IMR-90 (cell line): ENCODE results near the gene PDE11A. TPM values are rescaled to one million over a fixed set of nuclear protein-coding genes. Genes with fewer than 3 reads are reported as not detected.

Source experiments
- ATAC-seq: fragments of 200-7000 bp; cut with Tn5 transposase; 2 replicates; pipeline ENCODE4 v1.9.1; 2020; ENCODE audit warnings: low read depth, mild to moderate bottlenecking, moderate library complexity
- BruUV-seq: library from RNA; stranded (reverse); fragments of 400-500 nt; replicated peaks from 2 replicates; lab custom pipeline; 2021; lab: Mats Ljungman, UMichigan
- CTCF ChIA-PET: fragments of 300-600 bp; formaldehyde crosslinking; extraction: SDS; loops from one replicate; lab custom pipeline; 2021; ENCODE audit warnings: antibody characterized with exemption; lab: Yijun Ruan, JAX
- POLR2A ChIA-PET: fragments of 300-600 bp; sonication (Branson Sonifier 250); formaldehyde crosslinking; loops from one replicate; lab custom pipeline; 2022; ENCODE audit warnings: antibody characterized with exemption; ENCODE audit not compliant: unreplicated experiment; lab: Charles Lee
- DNase-seq: peaks from one replicate; pipeline ENCODE4 v3.0.0; 2013
- H2AFZ ChIP-seq: replicated peaks from 2 replicates; pipeline ENCODE3; 2013; ENCODE audit warnings: low read length, mild to moderate bottlenecking; ENCODE audit not compliant: poor library complexity
- H2AK5ac ChIP-seq: 2 replicates; pipeline ENCODE4 v1.6.1; 2013; ENCODE audit warnings: low read depth, low read length, inconsistent platforms
- H2AK9ac ChIP-seq: replicated peaks from 2 replicates; pipeline ENCODE3; 2013; ENCODE audit warnings: mild to moderate bottlenecking, low read depth, low read length, moderate library complexity; ENCODE audit not compliant: poor library complexity
- H2BK120ac ChIP-seq: 2 replicates; pipeline ENCODE4 v1.6.1; 2013; ENCODE audit warnings: low read depth, low read length, inconsistent platforms
- H2BK15ac ChIP-seq: 3 replicates; pipeline ENCODE4 v1.6.1; 2013; ENCODE audit warnings: low read depth, low read length, inconsistent platforms
- H2BK20ac ChIP-seq: 2 replicates; pipeline ENCODE4 v1.6.1; 2013; ENCODE audit warnings: low read depth, mild to moderate bottlenecking, inconsistent platforms, low read length, moderate library complexity
- H2BK5ac ChIP-seq: 2 replicates; pipeline ENCODE4 v1.6.1; 2013; ENCODE audit warnings: mild to moderate bottlenecking, low read depth, low read length, inconsistent platforms; ENCODE audit not compliant: poor library complexity, severe bottlenecking
- H3K14ac ChIP-seq: replicated peaks from 2 replicates; pipeline ENCODE4 v1.6.1; 2013; ENCODE audit warnings: low read depth, low read length, inconsistent platforms
- H3K18ac ChIP-seq: 2 replicates; pipeline ENCODE4 v1.6.1; 2013; ENCODE audit warnings: low read depth, low read length, control low read depth
- H3K23ac ChIP-seq: 2 replicates; pipeline ENCODE4 v1.6.1; 2013; ENCODE audit warnings: low read depth, low read length, inconsistent platforms
- H3K27ac ChIP-seq: 2 replicates; pipeline ENCODE4 v1.5.1; 2013; ENCODE audit warnings: mild to moderate bottlenecking, control low read depth, low read length; ENCODE audit not compliant: insufficient read depth
- H3K27me3 ChIP-seq: 2 replicates; pipeline ENCODE4 v1.6.1; 2013; ENCODE audit warnings: low read length; ENCODE audit not compliant: control insufficient read depth, insufficient read depth
- H3K36me3 ChIP-seq: 2 replicates; pipeline ENCODE4 v1.6.1; 2013; ENCODE audit warnings: low read length, mixed read lengths; ENCODE audit not compliant: control insufficient read depth, insufficient read depth
- H3K4ac ChIP-seq: 2 replicates; pipeline ENCODE4 v1.6.1; 2013; ENCODE audit warnings: low read depth, low read length, inconsistent platforms
- H3K4me1 ChIP-seq: 2 replicates; pipeline ENCODE4 v1.6.1; 2013; ENCODE audit warnings: low read length, mixed read lengths; ENCODE audit not compliant: control insufficient read depth, insufficient read depth
- H3K4me2 ChIP-seq: 2 replicates; pipeline ENCODE4 v1.6.1; 2013; ENCODE audit warnings: low read depth, mild to moderate bottlenecking, control low read depth, low read length, moderate library complexity
- H3K4me3 ChIP-seq: 2 replicates; pipeline ENCODE4 v1.5.1; 2013; ENCODE audit warnings: low read depth, mild to moderate bottlenecking, control low read depth, low read length, moderate library complexity; ENCODE audit not compliant: insufficient read depth
- H3K56ac ChIP-seq: 2 replicates; pipeline ENCODE4 v1.6.1; 2013; ENCODE audit warnings: low read length, inconsistent platforms; ENCODE audit not compliant: insufficient read depth; ENCODE audit errors: extremely low read depth
- H3K79me1 ChIP-seq, 2 experiments: 2 replicates each; pipeline ENCODE4 v1.6.1; 2013; ENCODE audit warnings: low read length in 2 of 2, inconsistent platforms in 1 of 2, low read depth in 1 of 2
- H3K9ac ChIP-seq: 2 replicates; pipeline ENCODE4 v1.6.1; 2013; ENCODE audit warnings: low read depth, low read length, control low read depth
- H3K9me1 ChIP-seq: 2 replicates; pipeline ENCODE4 v1.6.1; 2013; ENCODE audit warnings: low read length, inconsistent platforms; ENCODE audit not compliant: insufficient read depth
- H3K9me3 ChIP-seq: 2 replicates; pipeline ENCODE4 v1.6.1; 2013; ENCODE audit warnings: low read length; ENCODE audit not compliant: control insufficient read depth, insufficient read depth
- H4K20me1 ChIP-seq: 2 replicates; pipeline ENCODE4 v1.6.1; 2013; ENCODE audit warnings: low read length, inconsistent platforms; ENCODE audit not compliant: insufficient read depth
- H4K5ac ChIP-seq: 2 replicates; pipeline ENCODE4 v1.6.1; 2013; ENCODE audit warnings: mild to moderate bottlenecking, low read depth, low read length, control low read depth
- H4K8ac ChIP-seq, 2 experiments: 2 replicates each; pipeline ENCODE4 v1.6.1; 2013; ENCODE audit warnings: low read depth in 2 of 2, low read length in 2 of 2, control low read depth in 1 of 2, inconsistent platforms in 1 of 2
- H4K91ac ChIP-seq: 2 replicates; pipeline ENCODE4 v1.6.1; 2013; ENCODE audit warnings: low read depth, low read length, inconsistent platforms; ENCODE audit not compliant: insufficient read depth
- BHLHE40 ChIP-seq: fragments of 150-350 bp; IDR thresholded peaks from 2 replicates; pipeline ENCODE4 v1.6.1; 2016; ENCODE audit warnings: mild to moderate bottlenecking, low read depth, low read length
- CEBPB ChIP-seq: IDR thresholded peaks from 2 replicates; pipeline ENCODE4 v1.6.1; 2012; ENCODE audit warnings: low read depth, low read length, improper control_type of control experiment
- CHD1 ChIP-seq: IDR thresholded peaks from 2 replicates; pipeline ENCODE4 v1.6.1; 2012; ENCODE audit warnings: low read depth, low read length, improper control_type of control experiment
- CTCF ChIP-seq: conservative IDR thresholded peaks from 2 replicates; pipeline ENCODE4 v1.5.1; 2012; ENCODE audit warnings: mild to moderate bottlenecking, low read depth, low read length, improper control_type of control experiment
- ELK1 ChIP-seq: fragments of 150-350 bp; IDR thresholded peaks from 2 replicates; pipeline ENCODE4 v1.6.1; 2016; ENCODE audit warnings: low read depth, mild to moderate bottlenecking, low read length, moderate library complexity, borderline replicate concordance
- FOS ChIP-seq: fragments of 150-350 bp; IDR thresholded peaks from 2 replicates; pipeline ENCODE4 v1.6.1; 2016; ENCODE audit warnings: low read depth, low read length
- MAFK ChIP-seq: IDR thresholded peaks from 2 replicates; pipeline ENCODE4 v1.6.1; 2012; ENCODE audit warnings: low read depth, low read length, improper control_type of control experiment
- MAZ ChIP-seq: IDR thresholded peaks from 2 replicates; pipeline ENCODE4 v1.6.1; 2012; ENCODE audit warnings: low read depth, mild to moderate bottlenecking, low read length, improper control_type of control experiment, moderate library complexity, borderline replicate concordance
- MXI1 ChIP-seq: IDR thresholded peaks from 2 replicates; pipeline ENCODE4 v1.6.1; 2012; ENCODE audit warnings: low read depth, mild to moderate bottlenecking, low read length, moderate library complexity, borderline replicate concordance
- NFE2L2 ChIP-seq: fragments of 150-350 bp; IDR thresholded peaks from 2 replicates; pipeline ENCODE4 v1.6.1; 2016; ENCODE audit warnings: low read depth, mild to moderate bottlenecking, low read length
- POLR2A ChIP-seq: IDR thresholded peaks from 2 replicates; pipeline ENCODE4 v1.6.1; 2012; ENCODE audit warnings: mild to moderate bottlenecking, low read depth, low read length
- RAD21 ChIP-seq: IDR thresholded peaks from 2 replicates; pipeline ENCODE4 v1.6.1; 2012; ENCODE audit warnings: low read length, improper control_type of control experiment
- RCOR1 ChIP-seq: IDR thresholded peaks from 2 replicates; pipeline ENCODE4 v1.6.1; 2012; ENCODE audit warnings: mild to moderate bottlenecking, low read length, improper control_type of control experiment; ENCODE audit not compliant: insufficient replicate concordance
- RFX5 ChIP-seq: IDR thresholded peaks from 2 replicates; pipeline ENCODE4 v1.8.0; 2012; ENCODE audit warnings: low read depth, mild to moderate bottlenecking, low read length, moderate library complexity
- SMC3 ChIP-seq: fragments of 150-350 bp; IDR thresholded peaks from 2 replicates; pipeline ENCODE4 v1.6.1; 2016; ENCODE audit warnings: low read depth, mild to moderate bottlenecking, antibody characterized with exemption, low read length, moderate library complexity
- whole genome bisulfite sequencing, 2 experiments: methylation state at CpG; one replicate each; pipeline versions ENCODE4 v1.1.5 to v1.1.7; 2013; ENCODE audit warnings: missing lambda C conversion rate in 2 of 2; ENCODE audit not compliant: insufficient read length in 1 of 2; ENCODE audit errors: extremely low coverage in 2 of 2; 5-methylcytosine and 5-hydroxymethylcytosine counted together
- dilution Hi-C: fragments of 300-500 bp; cut with HindIII; formaldehyde crosslinking; loops from one replicate; pipeline ENCODE4 v1.14.3; 2018; ENCODE audit warnings: low sequenced_read_pairs; ENCODE audit not compliant: unreplicated experiment
- in situ Hi-C: fragments of 300-500 bp; cut with MboI; formaldehyde crosslinking; loops from 3 replicates; pipeline ENCODE4 v1.14.3; 2019; ENCODE audit warnings: low sequenced_read_pairs, inconsistent platforms, mixed read lengths
- intact Hi-C: fragments of 100-400 bp; cut with micrococcal nuclease; formaldehyde crosslinking; loops from 2 replicates; pipeline ENCODE4 v1.10.0; 2022
- polyA plus RNA-seq, 3 experiments: library from polyadenylated mRNA; depleted of rRNA; stranded (reverse); fragments of >200 nt; gene quantifications; 2 replicates each; pipeline ENCODE4 v1.2.3, GENCODE V29; 2012; ENCODE audit warnings: low replicate concordance in 1 of 3
- total RNA-seq: library from RNA; depleted of rRNA; stranded (reverse); fragments of >200 nt; gene quantifications from 2 replicates; pipeline ENCODE4 v1.2.3, GENCODE V29; 2012
- TF ChIP-seq, protein P1 (sequence below): fragments of 150-350 bp; IDR thresholded peaks from 2 replicates; pipeline ENCODE4 v1.6.1; 2017; ENCODE audit warnings: mild to moderate bottlenecking, antibody characterized with exemption, low read length, low read depth

Gene PDE11A
- total and polyA plus RNA-seq, 2 of the 4 experiments (the other 2 are of a cell fraction) = 0.21 to 0.72 TPM

GRCh38 chr2:177717831-177718618 is 354.6 kb downstream of the PDE11A start:
- dilution Hi-C loops = no loop called here
- intact Hi-C loops = no loop called here
- Histone ChIP-seq H4K8ac (no peak overlapping the region), H3K4ac (no peak overlapping the region), H3K18ac (no peak overlapping the region), H2BK15ac (no peak overlapping the region), H3K9me1 (no peaks in the 10 kb centered on the region), H4K20me1 (no peaks in the 10 kb centered on the region), H2AFZ (no peak overlapping the region), H3K56ac (no peak overlapping the region), H2BK120ac (no peak overlapping the region), H2AK5ac (no peak overlapping the region), H3K27ac (no peak overlapping the region), H2BK20ac (no peak overlapping the region), H3K36me3 (no peaks in the 10 kb centered on the region), H3K4me1 (no peaks in the 10 kb centered on the region), H3K4me2 (no peak overlapping the region), H2AK9ac (no peak overlapping the region), H3K9me3 (no peaks in the 10 kb centered on the region), H3K9ac (no peak overlapping the region), H3K27me3 (peaks cover 2% of the 10 kb centered on the region), H3K79me1 (no peaks in the 10 kb centered on the region), H3K14ac (no peak overlapping the region), H4K5ac (no peak overlapping the region), H3K23ac (no peak overlapping the region), H4K91ac (no peak overlapping the region), H3K4me3 (no peak overlapping the region), H2BK5ac (no peak overlapping the region)
- no peak for DNase-seq
- ChIA-PET POLR2A (no interaction called here), CTCF (interaction anchor here (0.6 kb wide), 1 partner anchor 335 kb away, joined by 4 read pairs; no protein-coding TSS in a partner anchor)
- TF ChIP-seq RFX5 (no peak), CTCF (no peak), POLR2A (no peak), SMC3 (no peak), NFE2L2 (no peak), FOS (no peak), BHLHE40 (no peak), MAFK (no peak), RAD21 (no peak), MAZ (no peak), CHD1 (no peak), RCOR1 (no peak), MXI1 (no peak), CEBPB (no peak), ELK1 (no peak)
- TF ChIP-seq, protein P1, sequence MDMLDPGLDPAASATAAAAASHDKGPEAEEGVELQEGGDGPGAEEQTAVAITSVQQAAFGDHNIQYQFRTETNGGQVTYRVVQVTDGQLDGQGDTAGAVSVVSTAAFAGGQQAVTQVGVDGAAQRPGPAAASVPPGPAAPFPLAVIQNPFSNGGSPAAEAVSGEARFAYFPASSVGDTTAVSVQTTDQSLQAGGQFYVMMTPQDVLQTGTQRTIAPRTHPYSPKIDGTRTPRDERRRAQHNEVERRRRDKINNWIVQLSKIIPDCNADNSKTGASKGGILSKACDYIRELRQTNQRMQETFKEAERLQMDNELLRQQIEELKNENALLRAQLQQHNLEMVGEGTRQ = no peak
- in situ Hi-C loops = no loop called here
- no peak for ATAC-seq
- no TSS peak for BruUV-seq
- WGBS, 2 experiments = no CpG with 5 or more reads among the region's 3 CpGs
